Smooth muscle cell (in vitro differentiated cells): ENCODE measurements around the gene HESX1. TPM values are rescaled to one million over a fixed set of nuclear protein-coding genes. Genes with fewer than 3 reads are reported as not detected.

ENCODE experiments used
- DNase-seq: peaks from one replicate; lab custom pipeline; 2025; ENCODE audit not compliant: unreplicated experiment; lab: John Stamatoyannopoulos, UW
- H2AFZ ChIP-seq: fragments of 200-600 bp; sonication (generic); 2 replicates; pipeline ENCODE4 v1.6.0; 2016; ENCODE audit warnings: antibody characterized with exemption, low read depth, mild to moderate bottlenecking
- H3F3A ChIP-seq: fragments of 200-600 bp; sonication (generic); 2 replicates; pipeline ENCODE4 v1.6.0; 2017; ENCODE audit warnings: antibody characterized with exemption, low read depth
- H3K27ac ChIP-seq: fragments of 200-600 bp; sonication (generic); 2 replicates; pipeline ENCODE4 v1.5.1; 2016; ENCODE audit warnings: low read depth, mild to moderate bottlenecking
- H3K27me3 ChIP-seq: fragments of 200-600 bp; sonication (generic); 2 replicates; pipeline ENCODE4 v1.6.1; 2016; ENCODE audit warnings: low read depth, mild to moderate bottlenecking
- H3K36me3 ChIP-seq: fragments of 200-600 bp; sonication (generic); 2 replicates; pipeline ENCODE4 v1.5.1; 2016; ENCODE audit warnings: low read depth
- H3K4me1 ChIP-seq: fragments of 200-600 bp; sonication (generic); 2 replicates; pipeline ENCODE4 v1.5.1; 2016; ENCODE audit warnings: low read depth
- H3K4me2 ChIP-seq: fragments of 200-600 bp; sonication (generic); 2 replicates; pipeline ENCODE4 v1.6.0; 2016; ENCODE audit warnings: mild to moderate bottlenecking
- H3K4me3 ChIP-seq: fragments of 200-600 bp; sonication (generic); 2 replicates; pipeline ENCODE4 v1.5.1; 2016; ENCODE audit warnings: mild to moderate bottlenecking
- H3K79me2 ChIP-seq: fragments of 200-600 bp; sonication (generic); 2 replicates; pipeline ENCODE4 v1.6.0; 2016; ENCODE audit warnings: low read depth, mild to moderate bottlenecking
- H3K9ac ChIP-seq: fragments of 200-600 bp; sonication (generic); 2 replicates; pipeline ENCODE4 v1.6.0; 2016; ENCODE audit warnings: low read depth
- H3K9me3 ChIP-seq: fragments of 200-600 bp; sonication (generic); replicated peaks from 2 replicates; pipeline ENCODE4 v1.5.1; 2016; ENCODE audit warnings: low read depth
- H4K20me1 ChIP-seq: fragments of 200-600 bp; sonication (generic); 2 replicates; pipeline ENCODE4 v1.6.0; 2016; ENCODE audit warnings: low read depth
- CTCF ChIP-seq: fragments of 200-600 bp; sonication (generic); IDR thresholded peaks from 2 replicates; pipeline ENCODE4 v1.5.1; 2017; ENCODE audit warnings: borderline replicate concordance, mild to moderate bottlenecking, antibody characterized with exemption; ENCODE audit not compliant: insufficient read depth, poor library complexity, severe bottlenecking
- WGBS: methylation state at CpG from one replicate; pipeline ENCODE4 v1.1.7; 2016; ENCODE audit warnings: low lambda C conversion rate; 5-methylcytosine and 5-hydroxymethylcytosine counted together
- polyA plus RNA-seq: library from polyadenylated mRNA; unstranded; fragments of >200 nt; fragmentation: Nextera tagmentation; extraction: Ambion mirVana; gene quantifications from 2 replicates; pipeline ENCODE4 v1.2.1, GENCODE V29; 2016
- total RNA-seq: library from RNA; depleted of rRNA; stranded (reverse); fragments of >200 nt; gene quantifications from 2 replicates; pipeline ENCODE4 v1.2.3, GENCODE V29; 2014

Gene HESX1
- total and polyA plus RNA-seq, 2 experiments from 2014 or later, result 2.1 TPM; not detected in 1

GRCh38 chr3:57233799-57234198 lies 34.0 kb upstream of the HESX1 start:
- Histone ChIP-seq H2AFZ (no peak overlapping the region), H3K4me1 (peaks cover 3% of the 10 kb centered on the region), H4K20me1 (peaks cover 79% of the 10 kb centered on the region), H3K79me2 (peaks cover 65% of the 10 kb centered on the region), H3K9ac (no peak overlapping the region), H3K4me3 (no peak overlapping the region), H3K9me3 (no peaks in the 10 kb centered on the region), H3K27ac (no peak overlapping the region), H3K4me2 (no peak overlapping the region), H3K27me3 (no peaks in the 10 kb centered on the region), H3K36me3 (peaks cover 11% of the 10 kb centered on the region), H3F3A (no peaks in the 10 kb centered on the region)
- DNase-seq, result no peak
- 96% methylated on average over 2 of the region's 2 CpGs for WGBS
- no peak for TF ChIP-seq CTCF

- Histone ChIP-seq H3K79me2 (peaks cover 51% of the 10 kb centered on the region), H3K9ac (no peak overlapping the region), H3K27ac (no peak overlapping the region), H3K4me3 (no peak overlapping the region), H3F3A (peaks cover 5% of the 10 kb centered on the region), H3K27me3 (no peaks in the 10 kb centered on the region), H4K20me1 (peaks cover 68% of the 10 kb centered on the region), H3K36me3 (no peaks in the 10 kb centered on the region), H3K4me2 (peak overlapping the region; percentile 88), H3K9me3 (no peaks in the 10 kb centered on the region), H2AFZ (no peak overlapping the region), H3K4me1 (peaks cover 18% of the 10 kb centered on the region)
- no peak for TF ChIP-seq CTCF
- no peak for DNase-seq
- WGBS, result 60% methylated on average over 2 of the region's 2 CpGs
Measured at GRCh38 chr3:57230006-57230405, 30.2 kb upstream of the HESX1 start.

GRCh38 chr3:57227930-57228751 lies 28.4 kb upstream of the HESX1 start:
- Histone ChIP-seq H3K4me1 (peaks cover 23% of the 10 kb centered on the region), H3K79me2 (peaks cover 34% of the 10 kb centered on the region), H3K9me3 (no peaks in the 10 kb centered on the region), H4K20me1 (peaks cover 49% of the 10 kb centered on the region), H2AFZ (peak overlapping the region; percentile 58), H3K27me3 (no peaks in the 10 kb centered on the region), H3K4me3 (peak overlapping the region; percentile 78), H3K4me2 (peak overlapping the region; percentile 88), H3F3A (peaks cover 12% of the 10 kb centered on the region), H3K36me3 (no peaks in the 10 kb centered on the region), H3K27ac (peak overlapping the region; percentile 91), H3K9ac (peak overlapping the region; percentile 61)
- no peak for TF ChIP-seq CTCF
- WGBS, result under 1% methylated on average over 69 of the region's 70 CpGs
- DNase-seq, result peak; percentile 35
